A549 treated with dexamethasone at 1 μM for 4 hours (cell line): ENCODE data around the gene IL13. TPM values are rescaled to one million over a fixed set of nuclear protein-coding genes. Genes with fewer than 3 reads are reported as not detected.

Experiments used
- total RNA-seq: library from RNA; stranded (reverse); fragments of 200-300 nt; extraction: Qiagen RNA extraction; gene quantifications from 5 replicates; pipeline ENCODE4 v1.2.3, GENCODE V29; 2022

Gene IL13
- total RNA-seq = 0.07 TPM in 1 of 5 replicates, not detected in the others

DNA sequence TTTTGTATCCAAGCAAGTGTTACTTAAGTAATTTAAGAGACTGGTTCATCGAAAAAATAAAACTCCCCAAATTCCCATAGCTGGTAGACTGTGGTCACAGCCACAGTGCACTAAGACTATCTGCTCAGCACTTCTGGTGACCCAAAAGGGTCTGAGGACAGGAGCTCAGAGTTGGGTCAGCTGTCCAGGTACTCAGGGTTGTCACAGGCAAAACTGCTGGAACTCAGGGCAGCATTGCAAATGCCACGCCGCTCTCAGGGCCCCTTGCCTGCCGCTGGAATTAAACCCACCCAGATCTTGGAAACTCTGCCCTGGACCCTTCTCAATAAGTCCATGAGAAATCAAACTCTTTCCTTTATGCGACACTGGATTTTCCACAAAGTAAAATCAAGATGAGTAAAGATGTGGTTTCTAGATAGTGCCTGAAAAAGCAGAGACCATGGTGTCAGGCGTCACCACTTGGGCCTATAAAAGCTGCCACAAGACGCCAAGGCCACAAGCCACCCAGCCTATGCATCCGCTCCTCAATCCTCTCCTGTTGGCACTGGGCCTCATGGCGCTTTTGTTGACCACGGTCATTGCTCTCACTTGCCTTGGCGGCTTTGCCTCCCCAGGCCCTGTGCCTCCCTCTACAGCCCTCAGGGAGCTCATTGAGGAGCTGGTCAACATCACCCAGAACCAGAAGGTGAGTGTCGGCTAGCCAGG is at the start of gene IL13:
Gene IL13, plus strand, starts transcription at position 498 of the 705 bp plus-strand sequence. Its CDS starts 14 bp downstream, at position 512.

GRCh38 chr5:132673939-132674630 is 16.1 kb downstream of the IL13 start, which contains the start of gene IL4:
Gene IL4 (plus strand): TSS chr5:132673989. CDS start chr5:132674051, 62 bp downstream.

Other genes starting within 250 kb of the IL13 start
- gene IRF1, start 167.4 kb upstream of the IL13 start, total RNA-seq = 22.5 to 31.8 TPM (median 29.8 TPM) in 5 replicates
- 0.47 TPM in 1 of 5 replicates, not detected in the others for gene IL5, start 114.7 kb upstream of the IL13 start, total RNA-seq
- gene RAD50, start 101.2 kb upstream of the IL13 start, total RNA-seq = 30.6 to 37.3 TPM (median 34.2 TPM) in 5 replicates
- not detected in 5 replicates for gene IL4, start 15.8 kb downstream of the IL13 start, total RNA-seq
- 8.7 to 11.6 TPM (median 10.8 TPM) in 5 replicates for gene KIF3A, start 79.4 kb downstream of the IL13 start, total RNA-seq
- gene CCNI2, start 89.3 kb downstream of the IL13 start, total RNA-seq = 0.06 to 0.12 TPM (median 0.08 TPM) in 5 replicates
- gene SEPTIN8, start 119.1 kb downstream of the IL13 start, total RNA-seq = 15.8 to 23.8 TPM (median 20.0 TPM) in 5 replicates
- gene SOWAHA, start 155.1 kb downstream of the IL13 start, total RNA-seq = 0.05 to 0.18 TPM (median 0.12 TPM) in 5 replicates
- gene SHROOM1, start 172.5 kb downstream of the IL13 start, total RNA-seq = 7.7 to 9.5 TPM (median 9.0 TPM) in 5 replicates
- 0.08 to 0.25 TPM (median 0.19 TPM) in 5 replicates for gene GDF9, start 208.3 kb downstream of the IL13 start, total RNA-seq
- gene UQCRQ, start 208.5 kb downstream of the IL13 start, total RNA-seq = 347 to 404 TPM (median 353 TPM) in 5 replicates
- 0.48 to 0.98 TPM (median 0.75 TPM) in 5 replicates for gene LEAP2, start 215.5 kb downstream of the IL13 start, total RNA-seq